22Rv1 (cell line): Measurements from ENCODE around the gene GRIA4.

ENCODE experiments used
- CTCF ChIP-seq: fragments of 450-650 bp; IDR thresholded peaks from 2 replicates; pipeline ENCODE4 v1.5.1; 2017; ENCODE audit warnings: mild to moderate bottlenecking
- ZFX ChIP-seq: fragments of 450-650 bp; IDR thresholded peaks from 2 replicates; pipeline ENCODE4 v1.6.1; 2017; ENCODE audit warnings: antibody characterized with exemption, borderline replicate concordance

DNA sequence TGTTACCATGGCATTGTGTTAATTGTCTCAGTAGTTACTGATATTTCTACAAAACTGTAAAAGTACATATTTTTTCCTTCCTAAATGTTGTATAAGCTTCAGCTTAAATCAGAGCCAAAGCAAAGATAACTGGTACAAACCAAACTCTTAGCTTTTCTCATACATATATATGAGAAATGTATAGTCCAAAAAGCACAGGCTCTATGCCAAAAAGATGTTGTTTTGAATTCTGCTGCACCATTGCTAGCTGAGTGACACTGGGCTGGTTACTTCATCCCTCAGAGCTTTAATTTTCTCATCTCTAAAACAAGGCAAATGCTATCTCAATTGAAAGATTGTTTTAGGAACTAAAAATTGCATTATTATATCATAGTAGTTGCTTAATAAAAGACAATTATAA is 6.7 kb upstream of the GRIA4 start:
- TF ChIP-seq CTCF (no peak), ZFX (no peak)
